ENCODE results near the gene SETD4.

DNA sequence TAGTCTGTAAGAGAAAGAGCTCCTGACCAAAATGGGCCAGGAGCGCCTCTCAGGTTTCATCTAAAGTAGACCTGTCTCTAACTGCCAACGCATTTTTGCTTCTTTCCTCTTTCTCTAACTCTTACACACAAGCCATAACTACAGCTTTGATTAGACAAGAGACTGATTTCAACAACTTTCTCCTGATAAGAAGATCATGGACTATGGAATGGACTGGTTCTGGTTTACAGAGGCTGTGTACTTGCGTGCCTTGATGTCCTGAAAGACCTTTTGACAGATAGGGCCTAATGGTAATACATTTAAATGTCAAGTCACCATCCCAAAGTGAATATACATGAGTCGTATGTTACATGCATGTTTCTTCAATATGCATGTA is 3.7 kb upstream of the SETD4 start:
- TF ChIP-seq CTCF (IDR thresholded peaks at IDR 0.05) (no peak), POLR2AphosphoS5 (IDR thresholded peaks at IDR 0.05) (no peak)

All from prostate gland (tissue), 2 donors.